PC-3 (cell line): Measurements from ENCODE around the gene MS4A18. TPM values are rescaled to one million over a fixed set of nuclear protein-coding genes. Genes with fewer than 3 reads are reported as not detected.

Experiments
- ATAC-seq: fragments of 200-7000 bp; cut with Tn5 transposase; 2 replicates; pipeline ENCODE4 v1.9.1; 2020; ENCODE audit warnings: mild to moderate bottlenecking, moderate library complexity
- BruUV-seq: library from RNA; stranded (reverse); fragments of 400-500 nt; replicated peaks from 2 replicates; lab custom pipeline; 2021; lab: Mats Ljungman, UMichigan
- CTCF ChIA-PET: fragments of 300-600 bp; sonication (Branson Sonifier 250); formaldehyde crosslinking; loops from one replicate; lab custom pipeline; 2022; ENCODE audit warnings: antibody characterized with exemption; lab: Charles Lee
- POLR2A ChIA-PET: fragments of 300-600 bp; sonication (Branson Sonifier 250); formaldehyde crosslinking; loops from one replicate; lab custom pipeline; 2022; ENCODE audit warnings: antibody characterized with exemption; ENCODE audit not compliant: unreplicated experiment; lab: Charles Lee
- DNase-seq: peaks from one replicate; pipeline ENCODE4 v3.0.0-alpha.2; 2015
- H2AFZ ChIP-seq: fragments of 300-600 bp; sonication (generic); 2 replicates; pipeline ENCODE4 v1.6.0; 2016; ENCODE audit warnings: antibody characterized with exemption, low read length
- H3F3A ChIP-seq: fragments of 300-600 bp; sonication (generic); one replicate; pipeline ENCODE4 v1.6.0; 2017; ENCODE audit warnings: antibody characterized with exemption, low read length, control low read depth, mild to moderate bottlenecking; ENCODE audit not compliant: unreplicated experiment
- H3K27ac ChIP-seq: fragments of 300-600 bp; sonication (generic); 2 replicates; pipeline ENCODE4 v1.5.1; 2016; ENCODE audit warnings: mild to moderate bottlenecking, low read length
- H3K27me3 ChIP-seq: fragments of 300-600 bp; sonication (generic); 2 replicates; pipeline ENCODE4 v1.6.1; 2016; ENCODE audit warnings: low read length, mixed read lengths
- H3K36me3 ChIP-seq: fragments of 300-600 bp; sonication (generic); 2 replicates; pipeline ENCODE4 v1.6.1; 2016; ENCODE audit warnings: low read depth, mixed run types, low read length, mixed read lengths
- H3K4me1 ChIP-seq: fragments of 300-600 bp; sonication (generic); 2 replicates; pipeline ENCODE4 v1.5.1; 2016; ENCODE audit warnings: low read length; ENCODE audit not compliant: insufficient read depth
- H3K4me2 ChIP-seq: fragments of 300-600 bp; sonication (generic); 2 replicates; pipeline ENCODE4 v1.6.0; 2016; ENCODE audit warnings: low read length
- H3K4me3 ChIP-seq: fragments of 300-600 bp; sonication (generic); 2 replicates; pipeline ENCODE4 v1.5.1; 2016; ENCODE audit warnings: mild to moderate bottlenecking, low read length, mixed read lengths
- H3K79me2 ChIP-seq: fragments of 300-600 bp; sonication (generic); 2 replicates; pipeline ENCODE4 v1.6.1; 2017; ENCODE audit warnings: low read length, mixed read lengths
- H3K9ac ChIP-seq: fragments of 300-600 bp; sonication (generic); 2 replicates; pipeline ENCODE4 v1.6.0; 2016; ENCODE audit warnings: mild to moderate bottlenecking, low read length
- H3K9me2 ChIP-seq: fragments of 300-600 bp; sonication (generic); replicated peaks from 2 replicates; pipeline ENCODE4 v1.6.1; 2016; ENCODE audit warnings: mixed run types, low read length, mixed read lengths
- H3K9me3 ChIP-seq: fragments of 300-600 bp; sonication (generic); 2 replicates; pipeline ENCODE4 v1.6.1; 2016; ENCODE audit warnings: low read length, mixed read lengths
- H4K20me1 ChIP-seq: fragments of 300-600 bp; sonication (generic); 2 replicates; pipeline ENCODE4 v1.6.1; 2016; ENCODE audit warnings: low read length, mixed read lengths
- EZH2 ChIP-seq: fragments of 300-600 bp; sonication (generic); IDR thresholded peaks from one replicate; pipeline ENCODE4 v1.6.1; 2017; ENCODE audit warnings: antibody characterized with exemption, mild to moderate bottlenecking, low read length; ENCODE audit not compliant: unreplicated experiment
- EZH2phosphoT487 ChIP-seq: fragments of 300-600 bp; sonication (generic); IDR thresholded peaks from 2 replicates; pipeline ENCODE4 v1.6.1; 2018; ENCODE audit warnings: mild to moderate bottlenecking, antibody characterized with exemption, low read length, borderline replicate concordance
- intact Hi-C: fragments of 100-400 bp; cut with micrococcal nuclease; formaldehyde crosslinking; loops from 2 replicates; pipeline ENCODE4 v1.9.0; 2023
- total RNA-seq: library from RNA; depleted of rRNA; stranded (reverse); fragments of >200 nt; gene quantifications from 2 replicates; pipeline ENCODE4 v1.2.3, GENCODE V29; 2014
- TF ChIP-seq, protein P1 (sequence below): fragments of 300-600 bp; sonication (generic); conservative IDR thresholded peaks from 2 replicates; pipeline ENCODE4 v1.5.1; 2017; ENCODE audit warnings: antibody characterized with exemption, low read depth, mild to moderate bottlenecking, low read length

Gene MS4A18
- total RNA-seq, 1 experiment from 2014 or later = not detected

- H3K9ac ChIP-seq = peak overlapping the region; percentile 11; the same call in 1 of the 2 replicates
- POLR2A ChIA-PET = no interaction called here
- no peaks in the 10 kb centered on the region for H3F3A ChIP-seq
- DNase-seq = peak; percentile 90
- H4K20me1 ChIP-seq = no peaks in the 10 kb centered on the region
- TF ChIP-seq, protein P1, sequence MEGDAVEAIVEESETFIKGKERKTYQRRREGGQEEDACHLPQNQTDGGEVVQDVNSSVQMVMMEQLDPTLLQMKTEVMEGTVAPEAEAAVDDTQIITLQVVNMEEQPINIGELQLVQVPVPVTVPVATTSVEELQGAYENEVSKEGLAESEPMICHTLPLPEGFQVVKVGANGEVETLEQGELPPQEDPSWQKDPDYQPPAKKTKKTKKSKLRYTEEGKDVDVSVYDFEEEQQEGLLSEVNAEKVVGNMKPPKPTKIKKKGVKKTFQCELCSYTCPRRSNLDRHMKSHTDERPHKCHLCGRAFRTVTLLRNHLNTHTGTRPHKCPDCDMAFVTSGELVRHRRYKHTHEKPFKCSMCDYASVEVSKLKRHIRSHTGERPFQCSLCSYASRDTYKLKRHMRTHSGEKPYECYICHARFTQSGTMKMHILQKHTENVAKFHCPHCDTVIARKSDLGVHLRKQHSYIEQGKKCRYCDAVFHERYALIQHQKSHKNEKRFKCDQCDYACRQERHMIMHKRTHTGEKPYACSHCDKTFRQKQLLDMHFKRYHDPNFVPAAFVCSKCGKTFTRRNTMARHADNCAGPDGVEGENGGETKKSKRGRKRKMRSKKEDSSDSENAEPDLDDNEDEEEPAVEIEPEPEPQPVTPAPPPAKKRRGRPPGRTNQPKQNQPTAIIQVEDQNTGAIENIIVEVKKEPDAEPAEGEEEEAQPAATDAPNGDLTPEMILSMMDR = no peak
- TF ChIP-seq EZH2phosphoT487 = no peak
- TF ChIP-seq EZH2 = no peak
- peak; percentile 59 for ATAC-seq
- CTCF ChIA-PET = interaction anchor here (0.6 kb wide), 3 partner anchors 110 to 190 kb away, joined by 3 read pairs; no protein-coding TSS in a partner anchor
- H2AFZ ChIP-seq = peak overlapping the region; percentile 31
- intact Hi-C loops = loop anchor here (5.0 kb wide), 1 partner anchor 355 kb away; no protein-coding TSS in a partner anchor
- peaks cover 11% of the 10 kb centered on the region for H3K4me1 ChIP-seq
- peak overlapping the region; percentile 41 for H3K27ac ChIP-seq
- H3K9me2 ChIP-seq = no peaks in the 10 kb centered on the region
- H3K36me3 ChIP-seq = no peaks in the 10 kb centered on the region
- H3K4me3 ChIP-seq = no peak overlapping the region
- H3K27me3 ChIP-seq = no peaks in the 10 kb centered on the region
- no TSS peak for BruUV-seq
- no peaks in the 10 kb centered on the region for H3K9me3 ChIP-seq
- H3K4me2 ChIP-seq = peak overlapping the region; percentile 14; the same call in 1 of the 2 replicates
- H3K79me2 ChIP-seq = no peaks in the 10 kb centered on the region
These were observed 53.1 kb downstream of the MS4A18 start for GRCh38 chr11:60777572-60777971.

DNA sequence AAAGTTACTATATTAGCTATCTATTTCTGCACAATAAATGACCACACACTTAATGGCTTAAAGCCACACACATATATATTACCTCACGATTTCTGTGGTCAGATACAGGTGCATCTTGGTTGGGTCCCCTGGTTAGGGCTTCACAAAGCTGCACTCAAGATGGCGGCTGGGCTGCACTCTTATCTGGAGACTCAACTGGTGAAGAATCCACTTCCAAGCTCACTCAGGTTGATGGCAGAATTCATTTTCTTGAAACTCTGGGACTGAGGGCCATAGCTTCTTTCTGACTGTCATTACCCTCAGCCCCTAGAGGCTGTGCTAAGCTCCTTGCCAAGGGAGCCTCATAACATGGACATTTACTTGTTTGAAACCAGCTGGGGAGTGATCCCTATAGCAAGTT, 55.5 kb downstream of the MS4A18 start:
- no peak for DNase-seq

GRCh38 chr11:60780774-60781173, 56.3 kb downstream of the MS4A18 start:
- Histone ChIP-seq H3K4me1 (peaks cover 11% of the 10 kb centered on the region), H3K4me2 (no peak overlapping the region), H3K9ac (no peak overlapping the region), H3K36me3 (no peaks in the 10 kb centered on the region), H3K4me3 (no peak overlapping the region), H3F3A (no peaks in the 10 kb centered on the region), H3K79me2 (no peaks in the 10 kb centered on the region), H3K27me3 (no peaks in the 10 kb centered on the region), H3K9me3 (no peaks in the 10 kb centered on the region), H3K9me2 (no peaks in the 10 kb centered on the region), H4K20me1 (no peaks in the 10 kb centered on the region), H2AFZ (no peak overlapping the region), H3K27ac (no peak overlapping the region)
- ChIA-PET CTCF (no interaction called here), POLR2A (no interaction called here)
- DNase-seq (no peak), ATAC-seq (no peak)
- intact Hi-C loops = no loop called here
- BruUV-seq = no TSS peak
- TF ChIP-seq, protein P1 = no peak
- no peak for TF ChIP-seq EZH2
- no peak for TF ChIP-seq EZH2phosphoT487

More for the DNA sequence above, 55.5 kb downstream of the MS4A18 start:
- TF ChIP-seq EZH2phosphoT487 (no peak), EZH2 (no peak)
- TF ChIP-seq, protein P1 = no peak
- H2AFZ ChIP-seq = no peak overlapping the region
- ChIA-PET CTCF (no interaction called here), POLR2A (no interaction called here)
- no peaks in the 10 kb centered on the region for H3F3A ChIP-seq
- H3K27me3 ChIP-seq = no peaks in the 10 kb centered on the region
- no TSS peak for BruUV-seq
- no peak overlapping the region for H3K4me3 ChIP-seq
- no peak overlapping the region for H3K27ac ChIP-seq
- peaks cover 11% of the 10 kb centered on the region for H3K4me1 ChIP-seq
- H3K9ac ChIP-seq = no peak overlapping the region
- no peaks in the 10 kb centered on the region for H3K9me3 ChIP-seq
- ATAC-seq = no peak
- no peaks in the 10 kb centered on the region for H3K36me3 ChIP-seq
- H3K79me2 ChIP-seq = no peaks in the 10 kb centered on the region
- no peaks in the 10 kb centered on the region for H4K20me1 ChIP-seq
- no peak overlapping the region for H3K4me2 ChIP-seq
- H3K9me2 ChIP-seq = no peaks in the 10 kb centered on the region
- intact Hi-C loops = no loop called here
